Activated CD8-positive, alpha-beta memory T cell treated with anti-CD3 and anti-CD28 coated beads, Interleukin-2, amount 50 U/mL, for 1 hour (primary cell): Measurements from ENCODE around the gene PLXDC1.
A peak's percentile ranks its signal among the peaks of the same experiment; 100 is the strongest.

ENCODE experiments used
- DNase-seq: peaks from one replicate; pipeline ENCODE4 v3.0.0-alpha.2; 2020; ENCODE audit errors: extremely low read depth

The PLXDC1 gene

GRCh38 chr17:39151150-39151942, at the start of gene PLXDC1:
TSS of gene PLXDC1 (minus strand) at chr17:39151637. CDS start at chr17:39151437, 200 bp downstream.
- DNase-seq, result no peak

- DNase-seq, result no peak
Measured at GRCh38 chr17:39200957-39201510, 49.6 kb upstream of the PLXDC1 start.

- DNase-seq, result no peak
Measured at GRCh38 chr17:39200070-39200879, 48.8 kb upstream of the PLXDC1 start, which contains the start of gene RPL19. TSS of gene RPL19 (plus strand) at chr17:39200283. CDS start at chr17:39200345, 62 bp downstream.

GRCh38 chr17:39199820-39200069, 48.3 kb upstream of the PLXDC1 start:
- DNase-seq, result peak; percentile 85

GRCh38 chr17:39198186-39198566, 46.7 kb upstream of the PLXDC1 start:
- DNase-seq, result no peak

- DNase-seq, result no peak
Measured at GRCh38 chr17:39197380-39198185, 46.1 kb upstream of the PLXDC1 start, which contains the start of gene CACNB1. TSS of gene CACNB1 (minus strand) at chr17:39197669. CDS start at chr17:39197495, 174 bp downstream.

GRCh38 chr17:39196808-39197291, 45.4 kb upstream of the PLXDC1 start:
- DNase-seq, result no peak

- no peak for DNase-seq
Measured at GRCh38 chr17:39196241-39196807, 44.9 kb upstream of the PLXDC1 start.

GRCh38 chr17:39195568-39196160, 44.2 kb upstream of the PLXDC1 start:
- DNase-seq, result no peak

- no peak for DNase-seq
Measured at GRCh38 chr17:39194985-39195524, 43.6 kb upstream of the PLXDC1 start.

- DNase-seq, result no peak
Measured at GRCh38 chr17:39194089-39194984, 42.9 kb upstream of the PLXDC1 start.

- DNase-seq, result no peak
Measured at GRCh38 chr17:39193346-39193745, 41.9 kb upstream of the PLXDC1 start.

GRCh38 chr17:39192901-39193300, 41.5 kb upstream of the PLXDC1 start:
- no peak for DNase-seq

GRCh38 chr17:39191750-39192510, 40.5 kb upstream of the PLXDC1 start:
- DNase-seq, result no peak

- no peak for DNase-seq
Measured at GRCh38 chr17:39187152-39187830, 35.9 kb upstream of the PLXDC1 start.

GRCh38 chr17:39186481-39187002, 35.1 kb upstream of the PLXDC1 start:
- no peak for DNase-seq

- DNase-seq, result no peak
Measured at GRCh38 chr17:39183720-39184119, 32.3 kb upstream of the PLXDC1 start.

- no peak for DNase-seq
Measured at GRCh38 chr17:39183045-39183444, 31.6 kb upstream of the PLXDC1 start.
